K562 (cell line): ENCODE measurements around the gene FOXA3. TPM values are rescaled to one million over a fixed set of nuclear protein-coding genes. Genes with fewer than 3 reads are reported as not detected.
A peak's percentile ranks its signal among the peaks of the same experiment; 100 is the strongest.

Source experiments
- ATF7 ChIP-seq: fragments of 450-650 bp; IDR thresholded peaks from 2 replicates; pipeline ENCODE4 v1.7.1; 2014; ENCODE audit warnings: mild to moderate bottlenecking, moderate library complexity
- CBX8 ChIP-seq: fragments of 200-600 bp; sonication (generic); IDR thresholded peaks from 2 replicates; pipeline ENCODE4 v1.6.1; 2012; ENCODE audit warnings: borderline replicate concordance, mixed run types, low read depth, mild to moderate bottlenecking, moderate library complexity, mixed read lengths, low read length, control low read depth, inconsistent platforms; ENCODE audit not compliant: poor library complexity, severe bottlenecking; ENCODE audit errors: extremely low read depth
- E2F6 ChIP-seq, 2 experiments: IDR thresholded peaks; 2 replicates each; pipeline ENCODE4 v1.6.1; 2011; ENCODE audit warnings: borderline replicate concordance in 1 of 2, control low read depth in 1 of 2, low read depth in 1 of 2, low read length in 1 of 2, mild to moderate bottlenecking in 1 of 2, mixed read lengths in 1 of 2, moderate library complexity in 1 of 2; ENCODE audit not compliant: insufficient read depth in 1 of 2, insufficient read length in 1 of 2, poor library complexity in 1 of 2, severe bottlenecking in 1 of 2; ENCODE audit errors: extremely low read depth in 1 of 2
- HDGF ChIP-seq: fragments of 450-650 bp; IDR thresholded peaks from 2 replicates; pipeline ENCODE4 v1.6.1; 2016
- RBM17 ChIP-seq: fragments of 200-400 bp; formaldehyde crosslinking; IDR thresholded peaks from 2 replicates; pipeline ENCODE4 v1.6.1; 2017; ENCODE audit warnings: low read depth, mild to moderate bottlenecking, low read length, borderline replicate concordance
- RBM34 ChIP-seq: fragments of 200-400 bp; formaldehyde crosslinking; IDR thresholded peaks from 2 replicates; pipeline ENCODE4 v1.6.1; 2018; ENCODE audit warnings: low read length, borderline replicate concordance; ENCODE audit not compliant: insufficient read depth
- WHSC1 ChIP-seq: IDR thresholded peaks from one replicate; pipeline ENCODE4 v1.6.1; 2012; ENCODE audit warnings: low read length, control low read depth, inconsistent platforms
- YY1 ChIP-seq, 3 experiments: IDR thresholded peaks; 2 replicates each; pipeline ENCODE4 v1.6.1; 2011; ENCODE audit warnings: low read length in 2 of 3, mild to moderate bottlenecking in 2 of 3, moderate library complexity in 2 of 3, borderline replicate concordance in 1 of 3, control low read depth in 1 of 3, low read depth in 1 of 3; ENCODE audit not compliant: insufficient read depth in 3 of 3, insufficient replicate concordance in 2 of 3, control insufficient read depth in 1 of 3, insufficient read length in 1 of 3; ENCODE audit errors: extremely low read depth in 1 of 3
- ZNF740 ChIP-seq, 3 experiments: fragments of 200-800 bp in 1 of 3; sonication (Bioruptor generic) in 1 of 3; sonication (generic) in 1 of 3; formaldehyde crosslinking in 1 of 3; IDR thresholded peaks; 2 replicates each; pipeline versions ENCODE4 v1.6.1 to v1.8.0; 2016 to 2022; ENCODE audit warnings: mild to moderate bottlenecking in 2 of 3, missing compliant biosample characterization in 2 of 3, missing genetic modification characterization in 2 of 3, missing genetic modification reagents in 1 of 3
- polyA plus RNA-seq, 8 experiments: library from polyadenylated mRNA; depleted of rRNA in 4 of 8; stranded (reverse) in 5 of 8; unstranded in 3 of 8; fragments of >200 nt; fragmentation: Nextera tagmentation in 2 of 8; fragmentation: Illumina TruSeq in 1 of 8; extraction: Ambion mirVana in 2 of 8; extraction: Trizol in 1 of 8; gene quantifications; 2 replicates each; pipeline versions ENCODE4 v1.2.1 to v1.2.3, GENCODE V29; 2011 to 2014; ENCODE audit warnings: inconsistent platforms in 1 of 8, missing spikeins in 1 of 8
- total RNA-seq, 7 experiments: library from RNA; depleted of rRNA in 6 of 7; stranded (reverse); fragments of >200 nt in 6 of 7; fragmentation: Illumina TruSeq in 2 of 7; extraction: Trizol in 2 of 7; gene quantifications; 2 replicates each; pipeline versions ENCODE4 v1.2.1 to v1.2.3, GENCODE V29; 2011 to 2021; ENCODE audit warnings: low replicate concordance in 1 of 7
- TF ChIP-seq, protein P1 (sequence below): fragments of 450-650 bp; IDR thresholded peaks from 2 replicates; pipeline ENCODE4 v1.6.1; 2018; ENCODE audit not compliant: partially characterized antibody
- TF ChIP-seq, protein P2 (sequence below), 2 experiments: fragments of 450-650 bp in 1 of 2; sonication (generic) in 1 of 2; formaldehyde crosslinking; conservative IDR thresholded peaks; 2 replicates each; pipeline versions ENCODE4 v1.4.0 to v1.8.1; 2020 to 2022; ENCODE audit warnings: mild to moderate bottlenecking in 1 of 2, missing genetic modification reagents in 1 of 2
- TF ChIP-seq, protein P3 (sequence below): IDR thresholded peaks from 2 replicates; pipeline ENCODE4 v1.6.1; 2011; ENCODE audit warnings: borderline replicate concordance, low read depth, mild to moderate bottlenecking, moderate library complexity, low read length; ENCODE audit not compliant: insufficient read depth, poor library complexity, severe bottlenecking

FOXA3 gene
- total and polyA plus RNA-seq, 9 of the 15 experiments (the other 6 are each of a cell fraction or from before 2014, with no cell fraction given), result 1.3 to 15.5 (median 4.7) TPM

DNA sequence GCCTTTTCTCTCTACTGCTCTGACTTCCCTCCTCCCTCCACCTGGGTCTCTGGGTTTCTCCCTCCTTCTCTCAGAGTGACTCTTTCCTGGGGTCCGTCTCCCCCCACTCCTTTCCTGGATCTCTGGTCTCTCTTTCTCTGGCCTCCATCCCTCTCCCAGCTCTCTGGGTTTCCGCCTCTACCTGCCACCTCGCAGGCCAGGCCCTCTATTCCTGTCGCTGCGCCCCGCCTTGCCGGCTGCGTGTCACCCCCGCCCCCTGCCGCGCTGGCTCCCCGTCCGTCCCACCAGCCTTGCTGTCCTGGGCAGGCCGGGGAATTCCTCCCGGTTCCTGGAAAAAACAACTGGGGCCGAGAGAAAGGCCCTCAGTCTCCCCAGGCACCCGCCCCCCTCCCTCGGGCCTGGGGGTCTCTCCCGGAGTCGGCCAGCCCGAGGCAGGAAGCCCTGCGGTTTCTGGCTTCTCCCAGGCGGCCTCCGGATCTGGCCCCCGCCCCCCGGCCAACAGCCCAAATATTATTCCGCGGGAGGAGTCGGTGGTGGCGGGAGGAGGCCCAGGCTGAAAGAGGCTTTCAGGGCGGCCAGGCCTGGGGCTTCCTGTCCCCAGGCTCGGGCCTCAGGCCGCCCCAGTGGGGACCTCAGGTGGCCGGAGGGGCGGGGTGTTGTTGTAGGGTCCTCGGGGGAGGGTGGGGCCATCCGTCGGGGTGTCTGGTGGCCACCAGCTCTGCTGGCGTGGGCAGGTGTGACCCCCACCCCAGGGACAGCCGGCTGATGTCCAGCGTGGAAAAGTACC lies 12.5 kb downstream of the FOXA3 start (continued):
- TF ChIP-seq, protein P1, sequence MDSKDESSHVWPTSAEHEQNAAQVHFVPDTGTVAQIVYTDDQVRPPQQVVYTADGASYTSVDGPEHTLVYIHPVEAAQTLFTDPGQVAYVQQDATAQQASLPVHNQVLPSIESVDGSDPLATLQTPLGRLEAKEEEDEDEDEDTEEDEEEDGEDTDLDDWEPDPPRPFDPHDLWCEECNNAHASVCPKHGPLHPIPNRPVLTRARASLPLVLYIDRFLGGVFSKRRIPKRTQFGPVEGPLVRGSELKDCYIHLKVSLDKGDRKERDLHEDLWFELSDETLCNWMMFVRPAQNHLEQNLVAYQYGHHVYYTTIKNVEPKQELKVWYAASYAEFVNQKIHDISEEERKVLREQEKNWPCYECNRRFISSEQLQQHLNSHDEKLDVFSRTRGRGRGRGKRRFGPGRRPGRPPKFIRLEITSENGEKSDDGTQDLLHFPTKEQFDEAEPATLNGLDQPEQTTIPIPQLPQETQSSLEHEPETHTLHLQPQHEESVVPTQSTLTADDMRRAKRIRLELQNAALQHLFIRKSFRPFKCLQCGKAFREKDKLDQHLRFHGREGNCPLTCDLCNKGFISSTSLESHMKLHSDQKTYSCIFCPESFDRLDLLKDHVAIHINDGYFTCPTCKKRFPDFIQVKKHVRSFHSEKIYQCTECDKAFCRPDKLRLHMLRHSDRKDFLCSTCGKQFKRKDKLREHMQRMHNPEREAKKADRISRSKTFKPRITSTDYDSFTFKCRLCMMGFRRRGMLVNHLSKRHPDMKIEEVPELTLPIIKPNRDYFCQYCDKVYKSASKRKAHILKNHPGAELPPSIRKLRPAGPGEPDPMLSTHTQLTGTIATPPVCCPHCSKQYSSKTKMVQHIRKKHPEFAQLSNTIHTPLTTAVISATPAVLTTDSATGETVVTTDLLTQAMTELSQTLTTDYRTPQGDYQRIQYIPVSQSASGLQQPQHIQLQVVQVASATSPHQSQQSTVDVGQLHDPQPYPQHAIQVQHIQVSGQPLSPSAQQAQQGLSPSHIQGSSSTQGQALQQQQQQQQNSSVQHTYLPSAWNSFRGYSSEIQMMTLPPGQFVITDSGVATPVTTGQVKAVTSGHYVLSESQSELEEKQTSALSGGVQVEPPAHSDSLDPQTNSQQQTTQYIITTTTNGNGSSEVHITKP, result peak; percentile 8
- TF ChIP-seq RBM34, result no peak
- peak; percentile 46; the same call in 1 of the 2 replicates for TF ChIP-seq ATF7
- no peak for TF ChIP-seq ZNF740 (CRISPR knock-in tag; IDR thresholded peaks at IDR 0.05)
- no peak for TF ChIP-seq ZNF740 (tag; IDR thresholded peaks at IDR 0.05)
- TF ChIP-seq YY1 (IDR thresholded peaks at IDR 0.05; ENCODE audit: borderline replicate concordance in 1 of 3, control insufficient read depth in 1 of 3, extremely low read depth in 1 of 3, insufficient read depth in 3 of 3, insufficient read length in 1 of 3, insufficient replicate concordance in 2 of 3, low read depth in 1 of 3, low read length in 2 of 3), result no peak
- peak; percentile 11 to 74 for TF ChIP-seq E2F6 (IDR thresholded peaks at IDR 0.05; ENCODE audit: borderline replicate concordance in 1 of 2, extremely low read depth in 1 of 2, insufficient read depth in 1 of 2, insufficient read length in 1 of 2, low read depth in 1 of 2, low read length in 1 of 2, poor library complexity in 1 of 2, severe bottlenecking in 1 of 2)
- TF ChIP-seq WHSC1, result no peak
- no peak for TF ChIP-seq CBX8
- TF ChIP-seq, protein P2, sequence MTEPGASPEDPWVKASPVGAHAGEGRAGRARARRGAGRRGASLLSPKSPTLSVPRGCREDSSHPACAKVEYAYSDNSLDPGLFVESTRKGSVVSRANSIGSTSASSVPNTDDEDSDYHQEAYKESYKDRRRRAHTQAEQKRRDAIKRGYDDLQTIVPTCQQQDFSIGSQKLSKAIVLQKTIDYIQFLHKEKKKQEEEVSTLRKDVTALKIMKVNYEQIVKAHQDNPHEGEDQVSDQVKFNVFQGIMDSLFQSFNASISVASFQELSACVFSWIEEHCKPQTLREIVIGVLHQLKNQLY (CRISPR knock-in tag; conservative IDR thresholded peaks at IDR 0.05), result no peak
- TF ChIP-seq HDGF, result peak; percentile 86; the same call in 1 of the 2 replicates
- TF ChIP-seq, protein P3, sequence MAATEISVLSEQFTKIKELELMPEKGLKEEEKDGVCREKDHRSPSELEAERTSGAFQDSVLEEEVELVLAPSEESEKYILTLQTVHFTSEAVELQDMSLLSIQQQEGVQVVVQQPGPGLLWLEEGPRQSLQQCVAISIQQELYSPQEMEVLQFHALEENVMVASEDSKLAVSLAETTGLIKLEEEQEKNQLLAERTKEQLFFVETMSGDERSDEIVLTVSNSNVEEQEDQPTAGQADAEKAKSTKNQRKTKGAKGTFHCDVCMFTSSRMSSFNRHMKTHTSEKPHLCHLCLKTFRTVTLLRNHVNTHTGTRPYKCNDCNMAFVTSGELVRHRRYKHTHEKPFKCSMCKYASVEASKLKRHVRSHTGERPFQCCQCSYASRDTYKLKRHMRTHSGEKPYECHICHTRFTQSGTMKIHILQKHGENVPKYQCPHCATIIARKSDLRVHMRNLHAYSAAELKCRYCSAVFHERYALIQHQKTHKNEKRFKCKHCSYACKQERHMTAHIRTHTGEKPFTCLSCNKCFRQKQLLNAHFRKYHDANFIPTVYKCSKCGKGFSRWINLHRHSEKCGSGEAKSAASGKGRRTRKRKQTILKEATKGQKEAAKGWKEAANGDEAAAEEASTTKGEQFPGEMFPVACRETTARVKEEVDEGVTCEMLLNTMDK, result no peak
- no peak for TF ChIP-seq RBM17
